Kidney epithelial cell (primary cell): Measurements from ENCODE around the gene SPIN1. TPM values are rescaled to one million over a fixed set of nuclear protein-coding genes. Genes with fewer than 3 reads are reported as not detected.
"Not testable (repeated sequence)": the region's sequence is repeated elsewhere in the genome, so short reads cannot be mapped to it uniquely, and the experiment has no call there.

ENCODE experiments used
- DNase-seq: peaks from one replicate; pipeline ENCODE4 v3.0.0-alpha.2; 2010; ENCODE audit warnings: low read depth
- H3K27me3 ChIP-seq: 2 replicates; pipeline ENCODE4 v1.6.0; 2011; ENCODE audit warnings: low read length; ENCODE audit not compliant: control insufficient read depth, insufficient read depth
- H3K36me3 ChIP-seq: 2 replicates; pipeline ENCODE4 v1.5.1; 2011; ENCODE audit warnings: low read length; ENCODE audit not compliant: control insufficient read depth, insufficient read depth
- H3K4me3 ChIP-seq: 2 replicates; pipeline ENCODE4 v1.5.1; 2011; ENCODE audit warnings: low read depth, mild to moderate bottlenecking, control low read depth, low read length
- CTCF ChIP-seq: IDR thresholded peaks from 2 replicates; pipeline ENCODE4 v1.5.1; 2011; ENCODE audit warnings: mild to moderate bottlenecking, moderate library complexity, low read length, control low read depth, inconsistent platforms; ENCODE audit not compliant: insufficient read depth, poor library complexity, severe bottlenecking
- total RNA-seq: library from RNA; depleted of rRNA; stranded (reverse); fragments of >200 nt; gene quantifications from 2 replicates; pipeline ENCODE4 v1.2.3, GENCODE V29; 2015

Gene SPIN1
- total RNA-seq, 1 donor from 2014 or later: 93.0 TPM

- no peaks in the 10 kb centered on the region for H3K27me3 ChIP-seq
- DNase-seq: no peak
- no peaks in the 10 kb centered on the region for H3K36me3 ChIP-seq
- H3K4me3 ChIP-seq: no peak overlapping the region
- no peak for TF ChIP-seq CTCF
Measured at GRCh38 chr9:88372103-88372654, 16.1 kb upstream of the SPIN1 start.

DNA sequence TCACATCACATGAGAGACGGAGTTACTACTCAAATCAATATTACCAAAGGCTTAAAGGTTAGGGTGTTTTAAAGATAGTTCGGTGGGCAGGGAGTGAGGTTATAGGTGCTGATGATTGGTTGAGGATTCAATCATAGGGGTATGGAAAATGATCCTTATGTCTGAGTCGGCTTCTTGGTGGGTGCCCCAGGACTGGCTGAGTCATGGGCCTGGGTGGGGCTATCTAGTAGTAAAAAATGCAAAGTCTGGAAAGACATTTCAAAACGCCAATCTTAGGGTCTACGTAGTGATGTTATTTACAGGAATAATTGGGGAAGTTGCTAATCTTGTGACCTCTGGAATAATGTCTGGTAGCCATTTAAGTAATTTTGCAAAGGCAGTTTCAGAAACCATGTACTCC is 15.2 kb upstream of the SPIN1 start:
- Histone ChIP-seq H3K36me3 (no peaks in the 10 kb centered on the region), H3K27me3 (no peaks in the 10 kb centered on the region), H3K4me3 (no peak overlapping the region)
- DNase-seq: no peak
- TF ChIP-seq CTCF: no peak

DNA sequence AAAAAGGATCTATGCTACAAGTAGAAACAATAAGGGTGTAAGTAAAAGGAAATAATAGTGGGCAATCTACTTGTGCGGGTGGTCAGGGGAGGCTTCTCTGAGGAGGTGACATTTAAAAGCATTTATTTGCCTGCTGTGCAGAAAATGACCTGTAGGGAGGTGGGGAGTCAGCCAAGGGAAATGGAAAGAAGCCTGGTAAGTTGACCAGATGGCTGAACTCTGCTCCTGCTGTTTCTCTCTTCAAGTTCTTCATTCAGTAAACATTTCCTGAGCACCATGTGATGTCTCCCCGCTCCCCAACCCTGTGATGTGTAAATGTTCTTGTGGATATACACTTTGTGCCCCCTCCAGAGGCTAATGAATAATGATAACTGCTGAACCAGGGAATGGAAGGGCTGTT is 9.9 kb upstream of the SPIN1 start:
- TF ChIP-seq CTCF: no peak
- Histone ChIP-seq H3K36me3 (no peaks in the 10 kb centered on the region), H3K4me3 (no peak overlapping the region), H3K27me3 (no peaks in the 10 kb centered on the region)
- DNase-seq: no peak

GRCh38 chr9:88379352-88379751 is 8.9 kb upstream of the SPIN1 start:
- no peak for DNase-seq
- no peaks in the 10 kb centered on the region for H3K27me3 ChIP-seq
- no peak overlapping the region for H3K4me3 ChIP-seq
- no peaks in the 10 kb centered on the region for H3K36me3 ChIP-seq
- TF ChIP-seq CTCF: no peak

DNA sequence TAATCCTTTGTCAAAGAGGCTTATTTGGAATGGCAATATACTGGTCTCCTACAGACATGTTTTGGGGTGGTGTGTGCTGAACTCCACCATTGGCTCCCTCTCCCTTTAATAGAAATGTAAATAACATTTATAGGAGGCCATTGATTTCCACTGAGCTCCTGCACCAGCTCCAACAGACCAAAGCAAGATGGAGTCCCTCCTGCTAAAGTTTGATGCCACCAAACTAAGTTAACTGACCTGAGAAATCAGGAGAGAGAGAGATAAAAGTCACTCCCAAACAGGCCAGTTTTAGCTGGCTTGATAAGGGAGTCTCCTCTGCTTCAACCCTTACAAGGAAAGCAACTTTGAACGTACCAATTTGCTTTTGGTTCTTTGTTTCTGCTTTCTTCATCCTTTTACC is 8.1 kb upstream of the SPIN1 start:
- no peak for TF ChIP-seq CTCF
- H3K4me3 ChIP-seq: no peak overlapping the region
- no peaks in the 10 kb centered on the region for H3K36me3 ChIP-seq
- no peaks in the 10 kb centered on the region for H3K27me3 ChIP-seq
- no peak for DNase-seq

DNA sequence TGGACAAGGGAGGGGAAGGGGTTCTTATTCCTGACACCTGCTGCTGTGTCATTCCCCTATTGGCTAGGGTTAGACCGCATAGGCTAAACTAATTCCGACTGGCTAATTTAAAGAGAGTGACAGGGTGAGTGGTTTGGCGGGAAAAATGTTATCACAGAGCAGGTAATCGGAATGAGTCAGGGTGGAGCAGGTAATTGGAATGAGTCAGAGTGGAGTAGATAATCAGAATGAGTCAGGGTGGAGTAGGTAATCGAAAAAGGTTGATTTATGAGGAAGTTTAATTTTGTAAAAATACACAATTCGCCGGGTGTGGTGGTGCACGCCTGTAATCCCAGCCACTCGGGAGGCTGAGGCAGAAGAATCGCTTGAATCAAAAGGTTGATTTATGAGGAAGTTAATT is 6.9 kb upstream of the SPIN1 start:
- H3K36me3 ChIP-seq, DNase-seq, H3K4me3 ChIP-seq, H3K27me3 ChIP-seq: not testable (repeated sequence)
